Activated effector memory CD4-positive, alpha-beta T cell treated with anti-CD3 and anti-CD28 coated beads, Interleukin-2, amount 50 U/mL, for 16 hours (primary cell): ENCODE data around the gene GFM2.
"Not testable (repeated sequence)": the region's sequence is repeated elsewhere in the genome, so short reads cannot be mapped to it uniquely, and the experiment has no call there.

Source experiments
- DNase-seq: peaks from one replicate; pipeline ENCODE4 v3.0.0-alpha.2; 2020

The GFM2 gene, protein sequence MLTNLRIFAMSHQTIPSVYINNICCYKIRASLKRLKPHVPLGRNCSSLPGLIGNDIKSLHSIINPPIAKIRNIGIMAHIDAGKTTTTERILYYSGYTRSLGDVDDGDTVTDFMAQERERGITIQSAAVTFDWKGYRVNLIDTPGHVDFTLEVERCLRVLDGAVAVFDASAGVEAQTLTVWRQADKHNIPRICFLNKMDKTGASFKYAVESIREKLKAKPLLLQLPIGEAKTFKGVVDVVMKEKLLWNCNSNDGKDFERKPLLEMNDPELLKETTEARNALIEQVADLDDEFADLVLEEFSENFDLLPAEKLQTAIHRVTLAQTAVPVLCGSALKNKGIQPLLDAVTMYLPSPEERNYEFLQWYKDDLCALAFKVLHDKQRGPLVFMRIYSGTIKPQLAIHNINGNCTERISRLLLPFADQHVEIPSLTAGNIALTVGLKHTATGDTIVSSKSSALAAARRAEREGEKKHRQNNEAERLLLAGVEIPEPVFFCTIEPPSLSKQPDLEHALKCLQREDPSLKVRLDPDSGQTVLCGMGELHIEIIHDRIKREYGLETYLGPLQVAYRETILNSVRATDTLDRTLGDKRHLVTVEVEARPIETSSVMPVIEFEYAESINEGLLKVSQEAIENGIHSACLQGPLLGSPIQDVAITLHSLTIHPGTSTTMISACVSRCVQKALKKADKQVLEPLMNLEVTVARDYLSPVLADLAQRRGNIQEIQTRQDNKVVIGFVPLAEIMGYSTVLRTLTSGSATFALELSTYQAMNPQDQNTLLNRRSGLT

DNA sequence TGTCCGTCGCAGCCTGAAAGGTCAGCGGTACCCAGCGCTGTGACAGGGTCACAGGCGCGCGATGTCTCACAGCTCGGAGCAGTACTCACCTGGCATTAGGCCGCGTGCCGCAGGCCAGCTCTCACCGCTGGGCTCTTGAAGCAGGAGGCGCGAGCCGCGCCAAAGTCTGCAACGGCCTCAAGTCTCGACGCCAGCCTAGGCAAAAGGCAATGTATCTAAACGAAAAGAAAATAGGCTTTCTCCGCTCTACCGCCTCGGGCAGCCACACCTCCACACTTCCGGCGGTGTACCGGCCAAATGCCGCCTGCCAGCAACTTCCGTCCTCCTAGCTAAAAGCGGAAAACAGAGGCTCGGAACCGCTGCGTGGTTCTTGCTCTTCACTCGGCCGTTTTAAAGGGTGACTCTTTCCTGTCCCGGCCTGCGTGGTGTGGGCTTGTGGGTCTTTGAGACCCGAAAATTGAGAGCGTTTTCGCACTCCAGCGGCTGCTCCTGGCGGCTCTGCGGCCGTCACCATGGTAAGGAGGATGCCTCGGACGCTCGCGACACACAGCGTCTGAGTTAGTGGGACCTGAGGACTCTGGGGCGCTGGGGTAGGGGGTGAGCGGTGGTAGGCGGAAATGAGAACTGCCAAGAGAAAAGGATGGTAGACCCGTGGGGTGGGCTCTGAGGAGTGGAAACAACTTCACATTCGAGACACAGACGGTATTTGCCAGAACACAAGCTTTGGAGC is at the start of gene GFM2, which contains the start of gene NSA2:
Gene GFM2 (minus strand): TSS at position 269 of the 730 bp plus-strand sequence. CDS start 3,375 bp downstream, outside the sequence.
Gene NSA2 (plus strand): TSS at position 401 of the 730 bp plus-strand sequence. CDS start 112 bp downstream, at position 513.
- DNase-seq: peak; percentile 98

DNA sequence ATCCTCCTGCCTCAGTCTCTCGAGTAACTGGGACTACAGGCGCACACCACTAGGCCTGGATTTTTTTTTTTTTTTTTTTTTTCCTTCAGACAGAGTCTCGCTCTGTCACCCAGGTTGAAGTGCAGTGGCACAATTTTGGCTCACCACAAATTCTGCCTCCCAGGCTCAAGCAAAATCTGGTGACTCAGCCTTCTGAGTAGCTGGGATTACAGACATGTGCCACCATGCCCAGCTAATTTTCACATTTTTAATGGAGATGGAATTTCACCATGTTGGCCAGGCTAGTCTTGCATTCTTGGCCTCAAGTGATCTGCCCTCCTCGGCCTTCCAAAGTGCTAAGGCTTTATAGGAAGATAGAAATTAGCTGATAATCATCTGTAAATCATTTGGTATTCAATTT is 44.0 kb upstream of the GFM2 start:
- DNase-seq: no peak

DNA sequence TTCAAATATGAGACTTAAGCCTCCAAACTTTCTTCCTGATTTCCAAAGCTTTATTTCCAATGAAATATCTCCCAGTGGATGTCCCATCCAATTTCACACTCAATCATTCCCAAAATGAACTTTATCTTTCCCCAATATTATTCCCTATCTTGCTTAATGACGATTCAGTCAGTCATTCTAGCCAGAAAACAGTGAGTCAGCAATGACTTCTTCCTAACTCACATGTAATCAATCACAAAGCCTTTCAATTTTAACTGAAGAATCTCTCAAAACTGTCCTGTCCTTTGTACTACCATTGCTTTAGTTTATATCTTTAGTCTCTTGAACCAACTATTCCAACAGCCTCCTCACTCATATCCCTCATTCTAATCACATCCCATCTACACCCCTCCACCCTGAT is 35.0 kb upstream of the GFM2 start:
- no peak for DNase-seq

DNA sequence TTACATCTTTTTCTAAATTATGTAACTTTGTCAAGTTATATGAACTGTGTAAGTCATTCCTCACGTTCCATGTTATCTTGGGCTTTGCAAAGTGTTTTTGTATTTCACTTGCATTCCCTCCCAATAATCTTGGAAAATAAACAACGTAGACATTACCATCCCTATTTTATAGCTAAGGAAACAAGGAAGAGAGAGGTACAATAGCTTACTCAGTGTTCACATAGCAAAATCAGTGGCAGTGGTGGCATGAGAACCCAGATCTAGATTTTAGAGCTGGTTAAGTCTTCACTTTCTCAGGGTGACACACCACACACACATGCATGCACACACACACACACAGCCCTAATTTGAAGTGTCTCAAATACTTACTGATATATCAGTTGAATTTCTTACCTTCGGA is 34.3 kb upstream of the GFM2 start:
- no peak for DNase-seq

DNA sequence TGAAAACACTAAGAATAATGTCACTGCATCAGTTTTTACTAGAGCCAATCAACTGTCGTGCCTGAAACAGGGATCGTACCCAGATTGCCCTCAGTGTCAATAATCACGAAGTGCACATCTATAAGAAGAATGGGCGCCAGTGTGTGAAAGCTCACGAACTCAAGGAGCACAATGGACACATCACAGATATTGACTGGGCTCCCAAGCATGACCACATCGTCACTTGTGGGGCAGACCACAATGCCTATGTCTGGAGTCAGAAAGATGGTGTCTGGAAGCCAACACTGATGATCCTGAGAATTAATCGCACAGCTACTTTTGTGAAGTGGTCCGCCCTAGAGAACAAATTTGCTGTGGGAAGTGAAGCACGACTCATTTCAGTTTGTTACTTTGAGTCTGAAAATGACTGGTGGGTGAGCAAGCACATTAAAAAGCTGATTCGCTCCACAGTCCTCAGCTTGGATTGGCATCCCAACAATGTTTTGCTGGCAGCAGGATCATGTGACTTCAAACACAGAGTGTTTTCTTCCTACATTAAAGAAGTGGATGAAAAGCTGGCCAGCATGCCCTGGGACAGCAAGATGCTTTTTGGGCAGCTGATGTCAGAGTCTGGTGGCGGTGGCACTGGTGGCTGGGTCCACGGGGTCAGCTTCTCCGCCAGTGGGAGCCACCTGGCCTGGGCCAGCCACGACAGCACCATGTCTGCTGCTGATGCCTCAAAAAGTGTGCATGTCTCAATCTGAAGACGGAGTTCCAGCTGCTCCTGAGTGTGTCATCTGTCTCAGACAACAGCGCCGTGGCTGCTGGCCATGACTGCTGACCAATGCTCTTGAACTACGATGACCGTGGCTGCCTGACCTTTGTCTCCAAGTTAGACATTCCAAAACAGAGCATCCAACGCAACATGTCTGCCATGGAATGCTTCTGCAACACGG is 32.3 kb upstream of the GFM2 start:
- DNase-seq: no peak

DNA sequence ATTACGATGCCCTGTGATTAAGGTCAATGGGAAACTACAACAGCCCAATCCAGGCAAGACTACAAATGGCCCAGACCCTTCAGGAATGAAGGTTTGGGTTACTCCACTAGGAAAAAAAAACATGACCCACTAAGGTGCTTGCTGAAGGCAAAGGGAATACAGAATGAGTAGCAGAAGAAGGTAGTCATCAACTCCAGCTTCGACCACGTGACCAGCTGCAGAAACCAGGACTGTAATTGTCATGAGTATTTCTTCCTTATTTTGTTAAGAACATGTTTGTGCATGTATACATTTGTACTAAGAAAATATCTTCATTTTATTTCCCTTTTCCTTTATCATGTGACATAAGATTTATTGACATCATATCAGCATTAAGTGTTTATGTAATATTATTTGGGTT is 24.8 kb upstream of the GFM2 start:
- DNase-seq: not testable (repeated sequence)

DNA sequence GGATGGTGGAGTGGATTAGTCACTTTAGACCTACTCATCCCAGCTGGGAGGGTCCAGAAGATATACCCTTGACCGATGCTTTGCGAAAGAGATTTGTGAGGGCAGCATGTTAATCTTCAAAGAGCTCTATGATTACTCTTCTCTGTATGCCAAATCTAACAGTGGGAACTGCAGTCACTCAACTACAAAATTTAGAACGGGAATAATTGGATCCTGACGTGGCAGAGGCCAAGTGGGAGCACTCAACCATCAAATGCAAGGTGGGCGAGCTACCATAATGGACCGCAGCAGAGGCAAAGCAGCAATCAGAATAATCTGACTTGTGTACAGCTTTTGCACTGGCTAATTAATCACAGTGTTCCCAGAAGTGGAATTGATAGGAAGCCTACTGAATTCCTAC is 20.5 kb upstream of the GFM2 start:
- no peak for DNase-seq

DNA sequence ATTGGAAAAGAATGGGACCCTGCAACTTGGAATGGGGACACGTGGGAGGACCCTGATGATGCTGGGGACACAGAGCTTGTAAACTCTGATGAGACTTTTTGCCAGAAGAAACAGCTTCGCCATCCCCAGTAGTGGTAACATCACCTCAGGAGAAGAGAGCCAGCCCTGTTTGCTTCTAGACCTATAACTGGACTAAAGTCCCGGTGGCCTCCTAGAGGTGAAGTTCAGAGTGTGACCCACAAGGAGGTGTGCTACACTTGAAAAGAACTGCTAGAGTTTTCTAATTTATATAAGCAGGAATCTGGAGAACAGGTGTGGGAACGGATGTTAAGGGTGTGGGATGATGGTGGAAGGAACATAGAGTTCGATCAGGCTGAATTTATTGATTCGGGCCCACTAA is 19.9 kb upstream of the GFM2 start:
- DNase-seq: no peak

DNA sequence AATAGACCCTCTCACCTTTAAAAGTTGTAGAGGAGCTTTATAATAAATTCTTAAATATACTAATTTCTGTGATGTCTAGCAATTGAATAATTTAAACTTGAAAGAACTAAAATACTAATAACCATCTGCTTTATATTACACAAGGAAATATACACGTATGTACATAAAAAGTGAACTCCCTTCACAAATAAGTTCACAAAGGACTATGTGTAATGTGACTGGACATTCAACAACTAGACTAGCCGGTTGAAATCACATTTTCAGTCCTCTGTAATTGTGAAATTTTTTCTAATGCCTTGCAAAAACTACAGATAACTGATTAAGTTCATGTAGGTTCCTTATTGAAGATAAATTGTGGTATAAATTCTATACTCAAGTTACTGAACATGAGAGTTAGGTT is 11.7 kb upstream of the GFM2 start:
- DNase-seq: no peak

DNA sequence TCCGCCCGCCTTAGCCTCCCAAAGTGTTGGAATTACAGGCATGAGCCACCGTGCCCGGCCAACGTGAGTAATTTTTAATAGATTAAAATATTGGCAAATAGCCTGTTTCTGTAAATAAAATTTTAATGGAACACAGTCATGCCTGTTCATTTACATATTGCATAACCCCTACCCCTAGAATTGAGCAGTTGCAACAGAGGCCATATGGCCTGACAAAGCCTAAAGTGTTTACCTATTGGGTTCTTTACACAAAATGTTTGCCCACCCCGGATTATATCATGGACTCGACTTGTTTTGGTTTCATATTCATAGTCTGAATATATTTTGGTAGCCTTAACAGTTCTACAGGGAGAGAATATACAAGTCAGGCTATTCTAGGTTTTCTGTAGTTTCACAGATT is 5.4 kb upstream of the GFM2 start:
- DNase-seq: no peak

DNA sequence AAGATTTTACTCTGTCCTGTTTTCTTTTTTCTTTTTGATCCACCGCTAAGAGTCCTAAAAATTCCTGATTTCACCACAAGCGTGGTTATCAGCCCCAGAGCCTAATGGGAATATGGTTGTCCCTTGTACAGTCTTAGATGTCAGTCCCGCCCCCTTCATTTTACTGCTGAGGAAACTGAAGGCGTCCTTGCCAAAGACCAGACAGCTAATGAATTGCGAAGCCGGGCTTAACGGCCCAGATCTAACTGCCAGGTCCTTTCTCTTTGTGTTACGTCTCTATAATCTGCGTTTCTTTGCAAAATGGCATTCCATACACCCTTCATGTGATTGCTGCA is 629 bp upstream of the GFM2 start:
- DNase-seq: peak; percentile 66

DNA sequence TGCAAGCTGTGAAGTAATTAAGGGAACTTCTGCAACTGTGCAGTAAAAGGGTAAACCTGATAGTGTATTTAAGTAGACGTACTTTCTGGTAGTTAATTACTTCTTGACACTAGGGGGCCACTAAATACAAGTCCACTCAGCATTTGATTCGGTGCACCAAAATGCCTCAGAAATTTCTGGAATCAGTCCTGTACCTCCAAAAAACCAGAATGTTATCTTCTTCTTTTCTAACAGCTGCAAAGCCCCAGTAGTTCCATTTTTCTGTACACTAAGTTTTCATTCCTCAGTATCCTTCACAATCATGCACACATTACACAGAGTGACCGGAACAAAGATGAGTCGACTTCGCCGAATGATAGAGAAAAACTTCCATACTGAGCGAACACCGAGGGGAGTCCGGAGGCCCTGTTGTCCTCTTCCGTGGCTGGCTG is 484 bp downstream of the GFM2 start:
- DNase-seq: peak; percentile 60

DNA sequence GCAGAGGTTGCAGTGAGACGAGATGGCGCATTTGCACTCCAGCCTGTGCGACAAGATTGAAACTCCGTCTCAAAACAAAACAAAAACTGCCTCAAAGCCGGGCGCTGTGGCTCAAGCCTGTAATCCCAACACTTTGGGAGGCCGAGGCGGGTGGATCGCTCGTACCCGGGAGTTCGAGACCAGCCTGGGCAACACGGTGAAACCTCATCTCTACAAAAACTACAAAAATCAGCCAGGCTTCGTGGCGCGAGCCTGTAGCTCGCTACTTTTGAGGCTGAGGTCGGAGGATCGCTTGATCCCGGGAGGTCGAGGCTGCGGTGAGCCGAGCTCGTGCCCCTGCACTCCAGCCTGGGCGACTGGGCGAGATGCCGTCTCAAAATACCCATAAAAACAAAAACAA is 988 bp downstream of the GFM2 start:
- peak; percentile 58 for DNase-seq

DNA sequence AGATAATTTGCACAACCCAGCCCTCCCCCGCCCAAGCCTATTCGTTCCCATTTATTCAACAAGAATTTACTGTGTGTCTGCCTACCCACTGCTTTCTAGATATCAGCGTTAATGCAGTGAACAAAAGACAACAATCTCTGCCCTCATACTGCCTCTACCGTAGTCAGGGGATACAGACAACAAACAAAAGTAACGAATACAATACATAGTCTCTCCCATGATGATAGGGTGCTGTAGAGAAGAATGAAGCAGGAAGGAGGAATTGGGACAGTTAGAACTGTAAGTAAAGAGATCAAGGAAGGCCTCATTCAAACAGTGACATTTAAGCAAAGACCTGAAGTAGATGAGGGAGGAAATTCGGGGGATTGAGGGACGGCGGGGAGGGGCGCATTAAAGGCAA is 1.7 kb downstream of the GFM2 start:
- DNase-seq: no peak

DNA sequence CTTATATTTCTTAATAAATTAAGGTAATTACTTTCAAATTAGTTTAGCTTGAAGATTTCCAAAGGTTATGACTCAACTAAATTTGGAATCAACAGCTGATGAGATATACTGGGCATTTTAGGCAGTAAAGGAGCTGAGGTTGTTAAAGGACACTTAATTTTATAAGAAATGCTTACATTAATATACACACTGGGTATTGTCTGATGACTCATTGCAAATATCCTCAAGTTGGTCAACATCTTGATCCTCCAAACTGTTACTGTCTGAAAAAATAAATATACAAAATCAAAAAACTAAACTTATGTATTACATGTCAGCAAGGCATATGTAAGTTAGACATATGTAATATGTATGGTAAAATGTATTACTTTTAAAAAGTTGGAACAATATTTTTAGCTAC is 3.4 kb downstream of the GFM2 start:
- DNase-seq: no peak

DNA sequence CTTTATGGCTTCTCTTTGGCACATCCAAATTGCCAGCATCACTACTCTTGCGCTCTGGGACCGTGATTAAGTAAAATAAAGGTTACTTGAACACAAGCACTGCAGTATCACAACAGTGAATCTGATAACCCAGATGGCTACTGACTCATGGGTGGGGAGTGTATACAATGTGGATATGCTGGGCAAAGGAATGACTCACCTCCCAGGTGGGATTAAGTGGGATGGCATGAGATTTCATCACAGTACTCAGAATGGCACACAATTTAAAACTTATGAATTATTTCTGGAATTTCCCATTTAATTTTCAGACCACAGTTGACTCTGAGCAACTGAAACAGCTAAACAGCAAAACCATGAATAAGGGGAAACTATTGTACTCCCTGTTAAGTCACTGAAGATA is 4.3 kb downstream of the GFM2 start:
- DNase-seq: peak; percentile 60

DNA sequence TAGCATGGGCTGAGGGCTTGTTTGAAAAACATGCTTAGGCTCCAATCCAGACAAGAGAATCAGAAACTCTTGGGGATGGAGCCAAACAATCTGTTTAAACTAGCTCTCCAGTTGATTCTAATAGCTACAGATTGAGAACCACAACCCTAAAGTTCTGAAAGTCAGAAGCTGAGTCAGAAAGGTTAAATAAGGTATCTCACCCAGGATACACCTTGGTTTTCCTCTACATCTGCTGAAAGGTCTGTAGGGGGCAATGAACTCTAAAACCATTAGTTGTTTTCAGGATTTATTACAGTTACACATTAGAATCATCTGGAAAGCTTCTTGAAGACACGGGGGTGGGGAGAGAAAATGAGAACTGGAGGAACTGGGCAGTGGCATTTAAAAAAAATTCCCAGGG is 5.7 kb downstream of the GFM2 start:
- DNase-seq: no peak

DNA sequence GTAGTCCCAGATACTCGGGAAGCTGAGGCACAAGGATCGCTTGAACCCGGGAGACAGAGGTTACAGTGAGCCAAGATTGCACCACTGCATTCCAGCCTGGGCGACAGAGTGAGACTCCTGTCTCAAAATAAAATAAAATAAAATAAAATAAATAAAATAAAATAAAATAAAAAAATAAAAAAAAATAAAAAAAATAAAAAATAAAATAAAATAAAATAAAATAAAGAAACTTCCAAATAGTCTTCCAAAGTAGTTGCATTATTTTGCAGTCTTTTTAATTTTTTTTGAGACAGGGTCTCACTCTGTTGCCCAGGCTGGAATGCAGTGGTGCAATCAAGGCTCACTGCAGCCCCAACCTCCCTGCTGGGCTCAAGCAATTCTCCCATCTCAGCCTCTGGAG is 18.2 kb downstream of the GFM2 start:
- not testable (repeated sequence) for DNase-seq

DNA sequence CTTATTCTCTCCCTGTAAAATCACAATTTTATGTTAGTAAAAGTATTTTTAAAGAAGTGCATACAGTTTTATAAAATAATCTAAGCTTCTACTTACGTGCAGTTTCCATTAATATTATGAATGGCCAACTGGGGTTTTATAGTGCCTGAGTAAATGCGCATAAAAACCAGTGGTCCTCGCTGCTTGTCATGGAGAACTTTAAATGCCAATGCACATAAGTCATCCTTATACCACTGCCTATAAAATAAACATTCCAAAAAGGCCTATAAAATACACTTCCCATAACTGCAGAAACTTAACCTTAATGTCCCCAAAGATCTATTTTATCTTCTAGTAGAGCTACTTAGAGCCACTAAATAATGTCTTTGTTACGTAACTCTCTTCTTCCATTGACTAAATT is 28.5 kb downstream of the GFM2 start:
- DNase-seq: no peak

DNA sequence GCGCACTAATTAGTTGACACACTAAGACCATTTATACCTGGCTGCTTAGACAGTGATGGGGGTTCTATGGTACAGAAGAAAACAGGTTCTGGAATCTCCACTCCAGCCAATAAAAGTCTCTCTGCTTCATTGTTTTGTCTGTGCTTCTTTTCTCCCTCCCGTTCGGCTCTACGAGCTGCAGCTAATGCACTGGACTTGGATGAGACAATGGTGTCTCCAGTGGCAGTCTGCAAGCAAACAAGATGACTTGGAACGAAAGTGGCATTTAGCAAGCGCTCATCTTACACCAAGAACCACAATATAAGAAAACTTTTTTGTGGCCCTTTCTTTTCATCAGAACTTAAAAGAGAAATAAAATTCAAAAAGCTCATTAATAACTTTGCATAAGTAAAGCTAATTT is 30.2 kb downstream of the GFM2 start:
- DNase-seq: no peak

DNA sequence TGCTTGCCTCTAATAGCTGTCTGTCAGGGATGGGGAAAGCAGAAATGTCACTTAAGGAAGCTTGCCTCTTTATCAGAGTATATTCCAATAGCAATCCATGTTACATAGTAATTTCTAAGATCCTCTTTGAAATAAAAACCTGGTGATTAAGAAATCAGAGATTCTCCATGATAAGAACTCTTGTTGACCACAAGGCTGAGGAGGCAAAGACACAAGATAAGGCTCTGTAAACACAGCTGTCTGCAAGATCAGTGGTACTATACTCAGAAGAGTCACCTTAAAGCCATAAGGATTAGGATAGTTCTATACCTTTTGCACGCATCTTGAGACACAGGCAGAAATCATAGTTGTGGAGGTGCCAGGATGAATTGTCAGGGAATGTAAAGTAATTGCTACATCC is 41.6 kb downstream of the GFM2 start:
- no peak for DNase-seq

DNA sequence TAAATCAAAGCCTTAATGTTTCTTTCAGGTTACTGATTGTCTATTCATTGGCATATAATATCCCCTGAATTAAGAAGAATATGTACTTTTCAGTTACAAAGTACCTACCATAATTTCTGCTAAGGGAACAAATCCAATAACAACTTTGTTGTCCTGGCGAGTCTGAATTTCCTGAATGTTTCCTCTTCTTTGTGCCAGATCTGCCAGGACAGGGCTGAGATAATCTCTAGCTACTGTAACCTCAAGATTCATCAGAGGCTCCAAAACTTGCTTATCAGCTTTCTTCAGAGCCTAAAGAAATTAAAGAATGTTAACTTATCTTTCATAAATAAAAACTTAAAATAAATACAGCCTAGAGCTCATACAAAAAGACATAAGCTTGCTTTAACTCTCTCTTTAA is 44.6 kb downstream of the GFM2 start:
- no peak for DNase-seq

DNA sequence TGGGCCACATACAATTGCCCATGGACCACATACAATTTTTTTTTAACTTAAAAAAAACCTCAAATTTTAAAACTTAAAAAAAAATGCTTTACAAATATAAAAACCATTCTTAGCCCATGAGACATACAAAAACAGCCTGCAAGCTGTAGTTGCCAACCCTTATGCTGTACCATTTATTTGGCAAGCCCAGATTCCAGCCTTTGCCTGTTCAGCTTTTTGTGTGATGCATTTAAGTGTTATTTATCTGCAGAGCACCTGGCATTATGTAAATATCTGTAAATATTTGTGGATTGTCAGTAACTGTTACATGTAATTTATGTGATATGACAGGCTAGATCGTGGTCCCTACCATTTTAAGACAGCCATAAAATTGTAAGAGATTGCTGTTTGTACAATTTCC is 49.3 kb downstream of the GFM2 start:
- DNase-seq: no peak
